Measurements from ENCODE around the gene PPP6R3.
A peak's percentile ranks its signal among the peaks of the same experiment; 100 is the strongest.

PPP6R3 gene

GRCh38 chr11:68560216-68560615, 99.7 kb downstream of the PPP6R3 start:
- peaks cover 81% of the 10 kb centered on the region for H3K36me3 Mint-ChIP-seq (ENCODE audit: low read depth)
- no peak overlapping the region for H3K27ac Mint-ChIP-seq
- H3K9me3 Mint-ChIP-seq, result no peaks in the 10 kb centered on the region
- H3K4me1 Mint-ChIP-seq, result peaks cover 2% of the 10 kb centered on the region
- TF ChIP-seq CTCF (IDR thresholded peaks at IDR 0.05; ENCODE audit: unreplicated experiment in 3 of 3), result no peak
- H3K4me3 Mint-ChIP-seq, result no peak overlapping the region
- no peaks in the 10 kb centered on the region for H3K27me3 Mint-ChIP-seq (ENCODE audit: low read depth)

GRCh38 chr11:68563454-68563853, 102.9 kb downstream of the PPP6R3 start:
- Mint-ChIP-seq H3K27me3 (ENCODE audit: low read depth) (no peaks in the 10 kb centered on the region), H3K9me3 (no peaks in the 10 kb centered on the region), H3K4me3 (no peak overlapping the region), H3K36me3 (ENCODE audit: low read depth) (peaks cover 87% of the 10 kb centered on the region), H3K27ac (no peak overlapping the region), H3K4me1 (peaks cover 9% of the 10 kb centered on the region)
- TF ChIP-seq CTCF (IDR thresholded peaks at IDR 0.05; ENCODE audit: unreplicated experiment in 3 of 3), result no peak

- no peaks in the 10 kb centered on the region for H3K9me3 Mint-ChIP-seq
- peaks cover 9% of the 10 kb centered on the region for H3K4me1 Mint-ChIP-seq
- no peak overlapping the region for H3K4me3 Mint-ChIP-seq
- H3K36me3 Mint-ChIP-seq (ENCODE audit: low read depth), result peaks cover 84% of the 10 kb centered on the region
- peak overlapping the region in 1 of 3 experiments; percentile 36 for H3K27ac Mint-ChIP-seq
- TF ChIP-seq CTCF (IDR thresholded peaks at IDR 0.05; ENCODE audit: unreplicated experiment in 3 of 3), result no peak
- no peaks in the 10 kb centered on the region for H3K27me3 Mint-ChIP-seq (ENCODE audit: low read depth)
Observed at GRCh38 chr11:68564261-68564660, 103.7 kb downstream of the PPP6R3 start.

GRCh38 chr11:68565768-68566167, 105.2 kb downstream of the PPP6R3 start:
- peaks cover 9% of the 10 kb centered on the region for H3K4me1 Mint-ChIP-seq
- H3K4me3 Mint-ChIP-seq, result no peak overlapping the region
- H3K9me3 Mint-ChIP-seq, result no peaks in the 10 kb centered on the region

DNA sequence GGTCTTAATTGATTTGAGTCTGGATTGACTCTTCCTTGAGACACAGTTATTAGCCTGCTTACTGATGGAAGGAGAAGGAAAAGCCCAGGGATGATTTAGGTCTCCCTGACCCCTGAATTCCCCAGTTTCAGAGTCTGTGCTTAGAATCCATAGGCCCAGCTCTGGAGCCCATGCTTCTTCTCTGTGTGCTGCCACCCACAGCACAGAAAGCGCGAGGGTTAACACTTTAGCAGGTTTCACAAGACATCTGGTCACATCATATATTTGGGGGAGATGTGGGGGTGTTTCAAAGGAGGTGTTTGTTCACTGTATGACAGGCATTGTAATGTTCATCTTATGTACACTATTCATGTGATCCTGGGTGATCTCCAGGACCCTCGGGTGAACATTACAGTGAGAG, 107.0 kb downstream of the PPP6R3 start:
- no peaks in the 10 kb centered on the region for H3K9me3 Mint-ChIP-seq
- H3K4me3 Mint-ChIP-seq, result no peak overlapping the region
- H3K36me3 Mint-ChIP-seq (ENCODE audit: low read depth), result peaks cover 85% of the 10 kb centered on the region
- peaks cover 9% of the 10 kb centered on the region for H3K4me1 Mint-ChIP-seq
- no peak for TF ChIP-seq CTCF (IDR thresholded peaks at IDR 0.05; ENCODE audit: unreplicated experiment in 3 of 3)
- no peak overlapping the region for H3K27ac Mint-ChIP-seq
- H3K27me3 Mint-ChIP-seq (ENCODE audit: low read depth), result no peaks in the 10 kb centered on the region

More at GRCh38 chr11:68565768-68566167, 105.2 kb downstream of the PPP6R3 start:
- Mint-ChIP-seq H3K36me3 (ENCODE audit: low read depth) (peaks cover 84% of the 10 kb centered on the region), H3K27me3 (ENCODE audit: low read depth) (no peaks in the 10 kb centered on the region), H3K27ac (no peak overlapping the region)
- TF ChIP-seq CTCF (IDR thresholded peaks at IDR 0.05; ENCODE audit: unreplicated experiment in 3 of 3), result no peak

GRCh38 chr11:68569357-68569756, 108.8 kb downstream of the PPP6R3 start:
- Mint-ChIP-seq H3K27ac (no peak overlapping the region), H3K4me1 (peaks cover 9% of the 10 kb centered on the region), H3K9me3 (no peaks in the 10 kb centered on the region), H3K4me3 (no peak overlapping the region), H3K36me3 (ENCODE audit: low read depth) (peaks cover 81% of the 10 kb centered on the region), H3K27me3 (ENCODE audit: low read depth) (no peaks in the 10 kb centered on the region)
- TF ChIP-seq CTCF (IDR thresholded peaks at IDR 0.05; ENCODE audit: unreplicated experiment in 3 of 3), result no peak
